Measurements from ENCODE around the gene EMILIN1.

The EMILIN1 gene

GRCh38 chr2:27127883-27128667 is 49.7 kb downstream of the EMILIN1 start:
- DNase-seq: no peak

- no peak for DNase-seq
These were observed 50.5 kb downstream of the EMILIN1 start for GRCh38 chr2:27128668-27129571.

- DNase-seq: no peak
These were observed 52.0 kb downstream of the EMILIN1 start for GRCh38 chr2:27130396-27130795.

DNA sequence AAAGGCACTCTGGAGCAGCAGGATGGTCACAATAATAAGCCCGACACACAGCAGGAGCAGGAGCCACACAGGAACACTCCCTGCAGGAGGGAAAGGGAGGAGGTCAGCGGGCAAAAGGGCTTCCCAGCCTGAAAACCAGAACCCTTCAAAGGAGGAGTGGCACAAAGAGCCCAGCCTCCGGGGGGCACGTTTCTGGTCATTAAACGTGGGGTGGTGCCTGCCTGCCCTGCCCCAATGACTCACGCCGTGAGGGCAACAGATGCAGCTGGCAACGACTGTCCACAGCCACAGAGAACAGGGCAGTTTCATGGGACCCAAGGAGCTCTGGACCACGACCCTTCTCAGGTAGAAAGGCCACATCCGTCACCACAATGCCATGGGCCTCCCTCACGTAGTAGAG is 53.0 kb downstream of the EMILIN1 start:
- no peak for DNase-seq

DNA sequence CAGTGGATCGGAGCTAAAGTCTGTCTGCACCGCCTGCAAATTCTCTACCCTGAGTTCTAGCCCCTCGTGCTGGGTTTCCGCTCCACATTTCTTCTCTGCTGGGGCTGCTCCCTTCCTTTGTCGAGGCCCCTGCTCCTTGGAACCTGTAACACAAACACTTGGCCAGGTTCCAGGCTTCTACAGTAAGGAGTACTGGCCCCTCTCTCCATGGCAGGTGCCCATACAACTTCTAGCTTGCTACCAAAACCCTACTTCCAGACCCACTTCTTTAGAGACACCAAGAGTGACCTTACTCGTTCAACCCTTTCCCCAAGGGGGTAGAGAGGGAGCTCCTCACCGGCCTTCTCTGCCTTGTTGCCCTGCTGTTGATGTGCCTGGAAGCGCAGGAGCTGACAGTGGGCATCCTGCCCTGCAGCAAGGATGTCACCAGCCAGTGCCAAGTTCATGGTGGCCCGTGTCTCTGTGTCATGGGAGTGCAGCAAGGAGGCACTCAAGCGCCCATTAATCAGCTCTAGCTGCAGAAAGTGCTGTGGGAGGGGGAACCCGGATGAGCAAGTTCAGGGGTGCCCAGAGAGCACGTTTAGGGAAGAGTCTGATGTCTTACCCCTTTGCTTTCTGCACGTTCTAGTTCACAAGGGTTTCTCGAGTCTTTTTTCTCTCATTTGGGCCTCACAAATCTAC is 54.9 kb downstream of the EMILIN1 start:
- no peak for DNase-seq

DNA sequence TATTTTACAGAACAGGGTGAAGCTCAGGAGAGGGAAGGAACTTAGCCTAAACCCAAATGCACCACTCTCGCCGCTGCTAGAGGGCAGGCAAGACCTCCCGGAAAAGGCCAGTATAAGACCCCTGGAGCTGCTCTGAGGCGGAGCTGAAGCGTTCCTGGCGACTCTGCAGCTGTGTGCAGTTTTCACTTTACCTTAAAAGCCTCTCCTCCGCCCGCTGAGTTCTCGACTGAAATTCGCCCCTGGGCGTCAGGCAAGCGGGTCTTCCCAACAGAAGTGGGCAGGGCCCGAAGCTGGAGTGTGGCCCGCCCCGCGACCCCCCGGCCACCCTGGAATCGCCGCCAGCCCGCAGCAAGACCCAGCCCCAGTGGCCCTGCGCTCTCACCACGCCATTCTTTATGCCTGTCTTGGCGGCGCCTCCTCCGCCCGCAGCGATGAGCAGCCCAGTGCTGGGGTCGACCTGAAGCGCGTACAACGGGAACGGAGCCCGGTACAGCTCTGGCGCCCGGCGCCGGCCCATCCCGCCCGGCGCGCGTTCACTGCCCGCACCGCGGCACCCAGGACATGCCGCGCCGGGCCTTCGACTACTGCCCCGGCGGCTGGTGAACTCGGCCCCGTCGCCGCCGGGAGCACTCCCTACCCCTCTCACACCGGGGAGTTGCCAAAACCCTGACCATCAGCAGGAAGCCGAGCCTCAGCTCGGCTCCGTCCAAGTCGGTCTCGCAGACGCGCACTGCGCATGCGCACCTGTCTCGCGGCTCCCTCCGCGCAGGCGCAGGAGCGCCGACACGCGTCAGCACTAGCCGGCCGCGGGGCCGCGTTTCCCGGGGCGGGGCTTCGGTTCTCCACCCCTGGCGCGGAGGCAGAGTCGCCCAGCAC is 55.7 kb downstream of the EMILIN1 start, which contains the start of gene PREB:
PREB (minus strand) TSS at position 732 of the 876 bp plus-strand sequence; CDS start at position 517, 215 bp downstream.
- peak; percentile 95 for DNase-seq

DNA sequence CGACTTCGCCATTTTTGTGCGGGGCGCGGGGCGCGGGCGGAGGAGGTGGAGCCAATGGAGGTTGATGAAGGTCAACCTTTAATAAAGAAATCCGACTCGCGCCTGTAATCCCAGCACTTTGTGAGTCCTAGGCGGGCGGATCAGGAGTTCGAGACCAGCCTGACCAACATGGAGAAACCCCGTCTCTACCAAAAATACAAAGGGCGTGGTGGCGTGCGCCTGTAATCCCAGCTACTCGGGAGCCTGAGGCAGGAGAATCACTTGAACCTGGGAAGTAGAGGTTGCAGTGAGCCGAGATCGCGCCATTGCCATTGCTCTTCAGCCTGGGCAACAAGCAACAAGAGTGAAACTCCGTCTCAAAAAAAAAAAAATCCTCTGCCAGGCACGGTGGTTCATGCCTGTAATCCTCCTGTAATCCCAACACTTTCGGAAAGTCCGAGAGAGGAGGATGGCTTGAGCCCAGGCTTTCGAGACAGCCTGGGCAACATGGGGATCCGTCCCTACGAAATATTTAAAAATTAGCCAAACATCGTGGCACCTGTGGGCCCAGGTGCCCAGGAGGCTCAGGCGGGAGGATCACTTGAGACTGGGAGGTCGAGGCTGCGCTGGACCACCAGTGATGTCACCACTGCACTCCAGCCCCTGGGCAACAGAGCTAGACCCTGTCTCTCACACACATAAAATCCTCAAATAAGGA is 56.5 kb downstream of the EMILIN1 start:
- no peak for DNase-seq

- DNase-seq: no peak
These were observed 57.1 kb downstream of the EMILIN1 start for GRCh38 chr2:27135478-27135955.

All from NCI-H1436 (cell line).